Immature natural killer cell (primary cell): ENCODE measurements around the gene CCDC97. TPM values are rescaled to one million over a fixed set of nuclear protein-coding genes. Genes with fewer than 3 reads are reported as not detected.
"Not testable (repeated sequence)": the region's sequence is repeated elsewhere in the genome, so short reads cannot be mapped to it uniquely, and the experiment has no call there.

Source experiments
- DNase-seq, 3 donors: peaks; one replicate each; pipeline ENCODE4 v3.0.0; 2022; ENCODE audit warnings: mixed read lengths in 1 of 3
- H3K27ac Mint-ChIP-seq, 6 donors: one replicate each; pipeline ENCODE4 v1.8.0; 2020; ENCODE audit warnings: mixed read lengths in 6 of 6, mild to moderate bottlenecking in 5 of 6, inconsistent platforms in 4 of 6, moderate library complexity in 3 of 6
- H3K27me3 Mint-ChIP-seq, 3 donors: one replicate each; pipeline ENCODE4 v1.8.0; 2020 to 2021; ENCODE audit warnings: low read depth in 3 of 3, mild to moderate bottlenecking in 3 of 3, mixed read lengths in 3 of 3, moderate library complexity in 3 of 3, inconsistent platforms in 1 of 3
- H3K36me3 Mint-ChIP-seq, 3 donors: one replicate each; pipeline ENCODE4 v1.8.0; 2020; ENCODE audit warnings: mixed read lengths in 3 of 3, inconsistent platforms in 2 of 3, mild to moderate bottlenecking in 2 of 3
- H3K4me1 Mint-ChIP-seq, 2 donors: one replicate each; pipeline ENCODE4 v1.8.0; 2020; ENCODE audit warnings: inconsistent platforms in 2 of 2, mild to moderate bottlenecking in 2 of 2, mixed read lengths in 2 of 2, moderate library complexity in 1 of 2
- H3K4me3 Mint-ChIP-seq, 5 donors: one replicate each; pipeline ENCODE4 v1.8.0; 2020; ENCODE audit warnings: mild to moderate bottlenecking in 5 of 5, mixed read lengths in 5 of 5, inconsistent platforms in 3 of 5, moderate library complexity in 3 of 5
- H3K9me3 Mint-ChIP-seq, 6 donors: one replicate each; pipeline ENCODE4 v1.8.0; 2020; ENCODE audit warnings: mild to moderate bottlenecking in 6 of 6, mixed read lengths in 6 of 6, inconsistent platforms in 4 of 6, moderate library complexity in 3 of 6
- polyA plus RNA-seq, 3 donors: library from polyadenylated mRNA; unstranded; fragments of 300-500 nt; fragmentation: Illumina TruSeq; gene quantifications; one replicate each; pipeline ENCODE4 v1.2.3, GENCODE V29; 2021

The CCDC97 gene
- polyA plus RNA-seq, 3 donors from 2014 or later, result 14.2 to 38.2 (median 16.9) TPM

DNA sequence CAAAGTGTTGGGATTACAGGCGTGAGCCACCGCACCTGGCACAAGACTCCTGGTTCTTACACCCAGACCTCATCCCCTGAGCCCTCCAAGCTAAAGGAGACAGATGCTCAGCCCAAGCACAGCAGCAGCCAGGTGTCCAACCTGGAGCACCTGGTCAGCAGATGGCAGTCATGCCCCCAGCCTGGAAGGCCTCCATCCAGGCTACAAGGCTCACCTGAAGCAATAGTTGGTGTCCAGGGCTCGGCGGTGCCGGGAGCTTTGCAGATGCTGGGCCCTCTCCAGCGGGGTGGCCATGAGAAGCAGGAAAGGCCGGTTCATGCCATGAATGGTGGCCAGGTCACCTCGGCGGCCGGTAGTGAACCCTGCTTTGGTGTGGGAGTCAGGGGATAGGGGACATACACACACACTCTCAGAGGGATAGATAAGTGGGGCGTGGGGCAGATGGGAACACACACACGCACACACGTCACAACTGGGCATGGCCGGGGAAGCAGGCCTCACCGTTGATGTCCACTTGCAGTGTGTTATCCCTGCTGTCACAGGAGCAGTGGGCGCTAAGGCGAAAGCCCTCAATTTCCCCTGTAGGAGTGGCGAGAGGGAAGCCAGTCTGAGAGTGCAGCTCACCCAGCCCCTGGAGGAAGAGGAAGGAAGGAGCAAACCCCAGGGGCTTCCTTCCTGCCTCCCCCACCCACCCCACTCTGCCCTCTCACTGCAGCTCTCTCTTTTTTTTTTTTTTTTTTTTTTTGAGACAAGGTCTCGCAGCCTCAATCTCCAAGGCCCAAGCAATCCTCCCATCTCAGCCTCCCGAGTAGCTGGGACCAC, 31.9 kb downstream of the CCDC97 start:
- no peaks in the 10 kb centered on the region for H3K9me3 Mint-ChIP-seq
- H3K27me3 Mint-ChIP-seq, result peaks cover 35 to 88% (median 51%) of the 10 kb centered on the region in 3 donors
- H3K36me3 Mint-ChIP-seq, result peaks cover 29 to 53% (median 32%) of the 10 kb centered on the region in 3 donors
- peak overlapping the region; percentile 68 to 79 (median 74) for H3K4me3 Mint-ChIP-seq
- peak overlapping the region; percentile 77 to 99 (median 82) for H3K27ac Mint-ChIP-seq
- peaks cover 65 to 69% of the 10 kb centered on the region in 2 donors for H3K4me1 Mint-ChIP-seq
- peak in 1 of 3 donors; percentile 37 for DNase-seq

- peak overlapping the region; percentile 81 to 99 (median 90) for H3K27ac Mint-ChIP-seq
- DNase-seq, result peak in 1 of 3 donors; percentile 7
- H3K27me3 Mint-ChIP-seq, result peaks cover 43 to 85% (median 56%) of the 10 kb centered on the region in 3 donors
- peaks cover 66 to 76% of the 10 kb centered on the region in 2 donors for H3K4me1 Mint-ChIP-seq
- H3K4me3 Mint-ChIP-seq, result peak overlapping the region in 2 of 5 donors; percentile 17 to 41
- H3K9me3 Mint-ChIP-seq, result no peaks in the 10 kb centered on the region
- H3K36me3 Mint-ChIP-seq, result peaks cover 29 to 56% (median 31%) of the 10 kb centered on the region in 3 donors
Measured at GRCh38 chr19:41344162-41344561, 34.2 kb downstream of the CCDC97 start.

GRCh38 chr19:41346916-41347315, 36.9 kb downstream of the CCDC97 start:
- peaks cover 55 to 88% (median 63%) of the 10 kb centered on the region in 3 donors for H3K27me3 Mint-ChIP-seq
- peaks cover 22 to 45% (median 28%) of the 10 kb centered on the region in 3 donors for H3K36me3 Mint-ChIP-seq
- peak overlapping the region; percentile 55 to 99 (median 83) for H3K27ac Mint-ChIP-seq

DNA sequence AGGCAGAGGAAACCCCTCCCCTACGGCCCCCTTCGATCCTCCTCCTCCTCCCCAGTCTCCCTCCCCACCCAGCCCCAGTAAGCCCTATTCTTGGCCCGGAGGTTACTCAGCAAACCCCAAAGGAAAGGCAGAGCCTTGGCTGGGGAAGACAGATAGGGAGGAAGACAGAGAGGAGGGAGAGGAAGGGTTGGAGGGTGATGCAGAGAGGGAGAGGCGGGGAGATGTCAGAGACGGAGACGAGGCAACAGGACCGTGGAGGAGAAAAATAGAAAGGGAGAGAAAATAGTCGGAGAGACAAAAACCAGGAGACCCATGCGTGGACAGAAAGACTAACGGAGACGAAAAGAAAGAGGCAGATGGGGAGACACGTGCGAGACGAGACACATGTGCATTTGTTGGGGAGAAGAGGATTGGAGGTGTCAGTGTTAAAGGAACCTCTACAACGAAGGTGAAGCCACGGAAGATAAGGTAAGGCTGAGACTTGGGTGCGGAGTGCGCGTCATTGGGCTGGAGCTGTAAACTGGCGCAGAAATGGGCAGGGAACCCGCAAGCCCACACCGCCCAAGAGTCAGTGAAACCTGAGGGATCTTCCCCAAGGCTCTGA, 40.9 kb downstream of the CCDC97 start:
- peak in 2 of 3 donors; percentile 41 to 44 for DNase-seq
- peaks cover 48 to 49% of the 10 kb centered on the region in 2 donors for H3K4me1 Mint-ChIP-seq
- peaks cover 53 to 82% (median 57%) of the 10 kb centered on the region in 3 donors for H3K27me3 Mint-ChIP-seq
- peaks cover 0 to 4% (median 0%) of the 10 kb centered on the region in 6 donors for H3K9me3 Mint-ChIP-seq
- peaks cover 11 to 24% (median 17%) of the 10 kb centered on the region in 3 donors for H3K36me3 Mint-ChIP-seq
- H3K4me3 Mint-ChIP-seq, result peak overlapping the region; percentile 98 to 100 (median 100)
- peak overlapping the region; percentile 97 to 100 (median 99) for H3K27ac Mint-ChIP-seq

More at GRCh38 chr19:41346916-41347315, 36.9 kb downstream of the CCDC97 start:
- peaks cover 60 to 75% of the 10 kb centered on the region in 2 donors for H3K4me1 Mint-ChIP-seq
- not testable (repeated sequence) for H3K9me3 Mint-ChIP-seq
- peak in 1 of 3 donors; percentile 5 for DNase-seq
- H3K4me3 Mint-ChIP-seq, result peak overlapping the region in 3 of 5 donors; percentile 24 to 55 (median 47)

DNA sequence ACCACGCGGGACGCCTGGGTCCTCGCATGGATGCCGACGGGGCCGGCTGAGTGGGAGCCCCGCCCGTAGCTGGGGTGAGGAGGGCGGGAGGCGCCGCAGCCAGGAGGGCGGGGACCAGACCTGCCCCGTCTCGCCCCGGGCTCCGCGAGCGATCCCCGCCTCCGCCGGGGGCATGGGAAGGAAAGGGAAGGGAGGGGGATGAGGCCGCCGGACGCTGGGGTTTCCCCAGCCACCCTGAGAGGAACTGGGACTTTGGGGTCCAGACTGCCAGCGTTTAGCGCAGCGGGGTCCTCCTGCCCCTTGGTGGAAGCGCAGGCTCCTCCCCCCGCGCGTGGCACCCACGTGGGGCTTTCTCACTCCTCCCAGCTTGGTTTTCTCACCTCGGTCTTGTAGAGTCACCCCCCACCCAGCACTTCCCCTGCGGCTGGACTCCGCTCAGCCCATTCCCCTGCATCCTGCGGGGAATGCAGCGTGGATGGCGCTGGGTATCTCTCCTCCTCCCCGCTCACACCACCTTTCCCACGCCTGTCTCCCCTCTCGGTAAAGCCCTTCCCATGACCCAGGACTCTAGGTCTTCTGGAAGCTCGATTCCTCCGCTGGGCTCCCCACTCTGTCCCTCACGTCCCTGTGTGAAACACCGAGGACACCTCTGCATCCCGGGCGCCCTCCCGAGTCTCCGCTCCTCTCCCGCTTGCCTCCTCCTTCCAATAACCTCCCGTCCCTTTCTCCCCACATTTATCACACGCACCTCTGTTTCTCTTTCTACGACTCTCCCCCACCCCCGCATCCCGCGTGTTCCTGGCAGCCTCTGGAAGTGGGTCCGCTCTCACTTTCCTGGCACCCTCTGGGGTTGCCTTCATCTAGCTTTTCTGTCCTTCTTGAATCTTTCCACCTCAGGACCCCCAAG, 41.6 kb downstream of the CCDC97 start:
- H3K4me1 Mint-ChIP-seq, result peaks cover 50 to 51% of the 10 kb centered on the region in 2 donors
- H3K27ac Mint-ChIP-seq, result peak overlapping the region; percentile 97 to 100 (median 99)
- peaks cover 52 to 77% (median 53%) of the 10 kb centered on the region in 3 donors for H3K27me3 Mint-ChIP-seq
- peaks cover 8 to 19% (median 13%) of the 10 kb centered on the region in 3 donors for H3K36me3 Mint-ChIP-seq
- DNase-seq, result peak; percentile 96 to 98 (median 96)
- peaks cover 0 to 4% (median 0%) of the 10 kb centered on the region in 6 donors for H3K9me3 Mint-ChIP-seq
- peak overlapping the region; percentile 98 to 100 (median 100) for H3K4me3 Mint-ChIP-seq

DNA sequence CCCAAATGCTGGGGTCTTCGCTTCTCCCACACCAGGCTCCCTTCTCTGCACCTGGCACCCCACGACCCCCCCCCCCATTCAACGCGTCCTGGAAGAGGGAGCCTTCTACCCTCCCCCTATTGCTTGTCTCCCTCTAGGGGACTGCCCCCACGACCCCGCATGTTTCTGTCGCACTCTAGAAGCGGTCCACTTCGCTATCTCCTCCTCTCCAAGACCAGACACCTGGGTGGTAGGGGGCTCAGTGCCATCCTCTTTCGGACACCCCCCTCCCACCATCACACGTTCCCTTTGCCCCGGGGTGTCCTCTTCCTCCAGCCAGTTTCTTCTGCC, 42.3 kb downstream of the CCDC97 start:
- Mint-ChIP-seq H3K27me3 (peaks cover 51 to 76% (median 52%) of the 10 kb centered on the region in 3 donors), H3K4me3 (peak overlapping the region; percentile 98 to 100 (median 100)), H3K9me3 (peaks cover 0 to 4% (median 0%) of the 10 kb centered on the region in 6 donors), H3K4me1 (peaks cover 54 to 56% of the 10 kb centered on the region in 2 donors), H3K27ac (peak overlapping the region; percentile 95 to 100 (median 99)), H3K36me3 (peaks cover 8 to 16% (median 13%) of the 10 kb centered on the region in 3 donors)
- DNase-seq, result no peak

GRCh38 chr19:41352609-41353465, 42.9 kb downstream of the CCDC97 start:
- peak; percentile 82 to 85 (median 85) for DNase-seq
- H3K36me3 Mint-ChIP-seq, result peaks cover 8 to 16% (median 13%) of the 10 kb centered on the region in 3 donors
- H3K4me1 Mint-ChIP-seq, result peaks cover 53 to 58% of the 10 kb centered on the region in 2 donors
- peak overlapping the region; percentile 98 to 100 (median 100) for H3K4me3 Mint-ChIP-seq
- H3K9me3 Mint-ChIP-seq, result peaks cover 0 to 4% (median 0%) of the 10 kb centered on the region in 6 donors
- peaks cover 47 to 73% (median 52%) of the 10 kb centered on the region in 3 donors for H3K27me3 Mint-ChIP-seq
- peak overlapping the region; percentile 95 to 100 (median 99) for H3K27ac Mint-ChIP-seq

DNA sequence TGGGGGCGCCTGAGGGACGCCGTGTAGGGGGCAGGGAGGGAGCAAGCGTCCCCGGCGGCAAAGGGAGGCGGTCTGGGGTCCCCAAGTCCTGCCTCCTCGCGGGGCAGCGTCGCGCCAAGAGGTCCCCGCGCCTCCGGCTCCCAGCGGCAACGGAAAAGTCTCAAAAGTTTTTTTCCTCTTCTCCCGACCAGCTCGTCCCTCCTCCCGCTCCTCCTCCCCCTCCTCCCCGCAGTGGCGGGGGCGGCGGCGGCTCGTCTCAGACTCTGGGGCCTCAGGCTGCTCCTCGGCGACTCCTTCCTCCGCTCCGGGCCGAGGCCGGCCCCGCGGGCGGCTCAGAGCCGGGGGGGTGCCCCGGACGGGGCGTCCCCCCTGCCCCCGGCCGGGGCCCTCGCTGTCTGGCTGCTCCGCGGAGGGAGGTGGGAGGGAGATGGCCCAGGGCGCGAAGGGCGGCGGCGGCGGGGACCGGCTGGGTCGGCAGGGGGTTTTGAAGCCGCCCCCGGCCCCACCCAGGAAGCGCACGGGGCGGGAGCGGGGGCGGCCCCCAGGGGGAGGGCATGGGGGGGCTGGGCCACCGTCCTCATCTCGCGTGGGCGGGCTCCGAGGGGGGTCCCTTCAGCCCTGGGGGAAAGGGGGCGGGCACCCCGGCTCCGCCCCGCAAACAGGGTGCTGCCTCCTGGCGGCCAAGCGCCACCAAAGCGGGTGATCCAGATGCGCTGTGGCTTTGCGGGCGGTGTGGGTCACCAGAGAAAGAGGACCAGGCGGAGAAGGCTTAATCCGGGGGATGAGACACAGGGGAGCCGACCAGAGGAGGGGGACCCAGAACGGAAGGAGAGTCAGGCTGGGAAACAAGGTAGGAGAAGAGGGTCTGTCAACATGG, 43.7 kb downstream of the CCDC97 start, which contains the start of gene TGFB1:
Gene TGFB1 (minus strand): TSS at position 457 of the 877 bp plus-strand sequence. CDS start 878 bp downstream, outside the sequence.
- peak within 1 kb of the TSS; percentile 98 to 100 (median 100) for H3K4me3 Mint-ChIP-seq
- peaks cover 53 to 58% of the 10 kb centered on the region in 2 donors for H3K4me1 Mint-ChIP-seq
- peak within 1 kb of the TSS; percentile 95 to 100 (median 99) for H3K27ac Mint-ChIP-seq
- DNase-seq, result peak; percentile 94 to 97 (median 96)
- H3K9me3 Mint-ChIP-seq, result peaks cover 0 to 4% (median 0%) of the 10 kb centered on the region in 6 donors
- H3K27me3 Mint-ChIP-seq, result peaks cover 41 to 66% (median 46%) of the 10 kb centered on the region in 3 donors
- H3K36me3 Mint-ChIP-seq, result peaks cover 3 to 11% (median 9%) of the 10 kb centered on the region in 3 donors

DNA sequence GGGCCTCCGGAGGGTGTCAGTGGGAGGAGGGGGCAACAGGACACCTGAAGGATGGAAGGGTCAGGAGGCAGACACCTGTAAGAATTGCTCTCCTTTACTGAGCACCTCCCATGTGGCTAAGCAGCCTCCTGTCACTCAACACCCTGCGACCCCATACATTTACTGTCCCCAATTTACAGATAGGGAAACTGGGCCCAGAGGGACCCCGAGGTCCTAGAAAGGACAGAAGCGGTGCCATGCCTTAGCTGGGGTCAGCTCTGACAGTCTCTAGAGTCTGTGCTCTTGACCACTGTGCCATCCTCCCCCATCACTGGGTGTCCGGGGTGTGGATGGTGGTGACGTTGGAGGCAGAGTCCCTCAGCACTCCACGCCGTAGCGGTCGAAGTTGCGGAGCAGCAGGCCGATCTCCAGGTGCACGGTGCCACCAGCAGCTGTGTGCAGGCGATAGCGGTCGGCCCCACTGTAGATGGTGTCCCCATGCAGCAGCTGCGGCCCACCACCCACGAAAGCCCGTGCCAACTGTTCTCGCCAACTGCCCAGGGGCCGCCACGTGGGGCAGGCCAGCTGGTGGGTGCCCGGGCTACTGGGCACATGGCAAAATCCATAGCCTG, 44.5 kb downstream of the CCDC97 start:
- DNase-seq, result no peak
- peaks cover 0 to 6% (median 4%) of the 10 kb centered on the region in 3 donors for H3K36me3 Mint-ChIP-seq
- peaks cover 34 to 58% (median 38%) of the 10 kb centered on the region in 3 donors for H3K27me3 Mint-ChIP-seq
- H3K4me1 Mint-ChIP-seq, result peaks cover 46 to 50% of the 10 kb centered on the region in 2 donors
- peaks cover 0 to 4% (median 0%) of the 10 kb centered on the region in 6 donors for H3K9me3 Mint-ChIP-seq
- H3K4me3 Mint-ChIP-seq, result peak overlapping the region; percentile 77 to 100 (median 83)
- peak overlapping the region; percentile 93 to 99 (median 96) for H3K27ac Mint-ChIP-seq

DNA sequence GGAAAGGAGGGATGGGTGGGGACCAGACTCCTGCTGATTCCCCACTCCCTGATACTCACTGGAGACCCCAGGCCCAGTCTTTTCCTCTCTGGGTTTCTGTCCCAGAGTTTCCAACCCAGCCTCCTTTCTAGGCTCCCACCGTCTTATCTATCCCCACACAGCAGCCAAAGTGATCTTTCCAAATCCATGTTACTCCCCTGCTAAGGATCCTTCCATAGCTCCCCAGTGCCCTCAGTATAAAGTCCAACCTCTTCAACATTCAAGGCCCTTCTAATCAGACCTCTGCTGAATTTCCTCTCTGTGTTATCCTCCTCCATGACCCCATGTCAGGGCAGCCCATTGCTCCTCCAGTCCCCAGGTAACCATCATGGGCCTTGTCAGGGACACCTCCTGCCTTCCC, 45.1 kb downstream of the CCDC97 start:
- Mint-ChIP-seq H3K9me3 (peaks cover 0 to 4% (median 0%) of the 10 kb centered on the region in 6 donors), H3K27me3 (peaks cover 32 to 53% (median 35%) of the 10 kb centered on the region in 3 donors), H3K27ac (peak overlapping the region; percentile 71 to 89 (median 86)), H3K4me1 (peaks cover 40 to 45% of the 10 kb centered on the region in 2 donors), H3K4me3 (peak overlapping the region in 3 of 5 donors; percentile 3 to 58 (median 22)), H3K36me3 (peaks cover 0 to 4% (median under 1%) of the 10 kb centered on the region in 3 donors)
- no peak for DNase-seq

- Mint-ChIP-seq H3K4me3 (no peak overlapping the region), H3K36me3 (peaks cover 0 to 3% (median 0%) of the 10 kb centered on the region in 3 donors), H3K4me1 (peaks cover 37 to 42% of the 10 kb centered on the region in 2 donors), H3K9me3 (peaks cover 0 to 4% (median 0%) of the 10 kb centered on the region in 6 donors), H3K27ac (peak overlapping the region in 5 of 6 donors; percentile 71 to 89 (median 87)), H3K27me3 (peaks cover 28 to 46% (median 33%) of the 10 kb centered on the region in 3 donors)
- no peak for DNase-seq
Measured at GRCh38 chr19:41355802-41356201, 45.8 kb downstream of the CCDC97 start.
